HG03135 (cell line): ENCODE measurements around the gene TMIE.

Experiments
- ATAC-seq: cut with Tn5 transposase; IDR thresholded peaks from one replicate; pipeline ENCODE4 v1.9.1; 2021; ENCODE audit warnings: mild to moderate bottlenecking, moderate library complexity; ENCODE audit not compliant: unreplicated experiment

The TMIE gene

DNA sequence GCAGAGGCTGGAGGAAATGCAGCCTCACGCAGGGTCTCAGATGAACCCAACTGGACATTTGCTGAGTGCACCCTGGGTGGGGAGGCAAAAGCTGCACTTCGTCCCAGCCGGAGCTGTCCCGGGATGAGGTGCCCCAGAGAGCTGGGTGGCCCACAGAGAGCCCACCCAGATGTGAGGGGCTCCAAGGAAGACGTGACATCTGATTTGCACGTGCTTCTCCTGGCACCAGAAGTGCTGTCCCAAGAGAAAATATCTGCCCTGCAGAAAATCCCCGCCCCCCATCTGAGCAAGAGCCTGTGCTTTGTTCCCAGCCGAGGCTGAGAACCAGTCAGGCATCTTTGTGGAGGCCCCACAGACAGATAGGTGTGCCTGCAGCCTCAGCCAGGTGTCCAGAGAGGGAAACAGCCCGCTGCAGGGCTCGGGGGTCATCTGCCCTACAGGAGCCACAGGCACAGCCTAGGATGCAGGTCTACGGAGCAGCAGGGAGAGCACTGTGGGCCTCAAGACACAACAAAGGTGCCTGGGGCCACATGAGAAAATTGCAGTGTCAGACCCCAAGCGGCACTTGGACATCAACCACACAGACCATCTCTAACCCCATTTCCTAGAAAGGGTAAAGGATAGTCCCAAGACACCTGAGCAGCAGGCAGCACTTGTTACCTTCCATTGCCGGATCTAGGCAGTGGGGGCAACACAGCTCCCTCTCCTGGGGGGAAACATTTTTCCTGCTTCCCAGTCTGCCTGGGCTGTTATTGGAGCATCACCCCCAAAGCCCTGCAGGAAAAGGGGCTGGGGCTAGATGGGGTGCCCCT is 5.8 kb downstream of the TMIE start:
- ATAC-seq, result no peak

DNA sequence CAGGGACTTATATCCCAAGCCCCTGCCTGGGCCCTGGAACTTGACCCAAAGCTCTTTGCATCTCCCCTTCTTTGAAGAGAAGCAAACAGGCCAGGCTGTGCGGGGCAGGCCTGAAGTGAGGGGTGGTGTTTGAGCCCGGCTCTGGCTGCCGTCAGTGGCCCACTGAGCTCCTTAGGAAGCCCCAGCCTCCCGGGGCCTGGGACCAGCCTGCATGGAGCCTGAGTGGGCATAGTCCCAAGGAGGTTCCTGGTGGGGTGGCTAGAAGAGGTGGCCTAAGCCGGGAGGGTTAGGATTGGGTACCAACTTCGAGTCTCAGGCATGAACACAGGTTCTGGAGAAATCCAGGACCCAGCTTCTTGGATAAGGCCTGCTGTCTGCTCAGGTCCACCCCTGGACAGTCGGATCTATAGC is 6.4 kb downstream of the TMIE start:
- ATAC-seq, result no peak

DNA sequence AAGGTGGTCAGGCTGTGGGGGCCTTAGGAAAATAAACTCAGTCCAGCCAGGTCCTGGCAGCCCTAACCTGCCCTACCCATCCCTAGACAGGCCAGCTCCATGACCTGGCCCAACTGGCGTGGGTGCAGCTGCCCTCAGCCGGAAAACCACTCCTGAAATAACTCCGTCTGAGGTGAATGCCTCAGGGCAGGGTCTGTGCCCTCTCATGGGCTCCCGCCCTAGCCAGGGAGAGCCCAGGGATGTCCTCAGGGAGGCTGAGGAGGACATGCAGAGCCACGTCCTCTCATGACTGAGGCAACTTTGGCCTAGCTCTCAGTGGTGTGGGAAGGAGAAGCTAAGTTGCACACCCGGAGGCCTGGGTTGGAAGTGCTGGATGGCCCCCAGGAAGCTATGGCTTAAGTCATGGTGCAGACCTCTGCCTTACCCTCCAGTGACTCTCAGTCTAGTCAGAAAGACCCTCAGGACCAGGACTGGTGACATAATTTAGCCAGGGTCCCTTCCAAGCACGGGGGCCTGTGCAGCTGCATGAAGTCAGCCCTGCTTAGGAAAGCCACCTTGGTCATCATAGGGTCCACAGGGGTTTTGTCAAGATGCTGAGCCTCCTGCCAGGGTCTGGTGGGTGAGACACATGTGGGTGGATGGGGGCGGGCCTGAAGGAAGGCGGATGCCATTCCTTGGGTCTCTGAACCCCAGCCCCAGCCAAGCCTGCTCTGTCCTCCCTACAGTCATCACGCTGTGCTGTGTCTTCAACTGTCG is 7.4 kb downstream of the TMIE start:
- no peak for ATAC-seq

DNA sequence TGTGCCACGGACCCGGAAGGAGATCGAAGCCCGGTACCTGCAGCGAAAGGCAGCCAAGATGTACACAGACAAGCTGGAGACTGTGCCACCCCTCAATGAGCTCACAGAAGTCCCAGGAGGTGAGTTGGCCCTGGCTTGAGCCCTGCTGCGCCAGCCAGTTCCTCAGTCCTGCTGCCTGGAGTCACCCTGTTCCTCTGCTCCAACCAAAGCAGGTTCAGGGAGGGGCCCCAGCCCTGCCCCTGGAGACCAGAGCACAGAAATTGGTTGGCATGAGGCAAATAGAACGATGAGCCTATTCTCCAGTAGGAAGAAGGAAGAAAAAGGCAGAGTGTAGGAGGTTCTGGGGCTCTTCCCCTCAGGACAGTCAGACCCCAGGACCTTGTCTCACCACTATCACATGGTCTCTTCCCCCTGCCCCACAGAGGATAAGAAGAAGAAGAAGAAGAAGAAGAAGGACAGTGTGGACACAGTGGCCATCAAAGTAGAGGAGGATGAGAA is 8.0 kb downstream of the TMIE start:
- no peak for ATAC-seq

DNA sequence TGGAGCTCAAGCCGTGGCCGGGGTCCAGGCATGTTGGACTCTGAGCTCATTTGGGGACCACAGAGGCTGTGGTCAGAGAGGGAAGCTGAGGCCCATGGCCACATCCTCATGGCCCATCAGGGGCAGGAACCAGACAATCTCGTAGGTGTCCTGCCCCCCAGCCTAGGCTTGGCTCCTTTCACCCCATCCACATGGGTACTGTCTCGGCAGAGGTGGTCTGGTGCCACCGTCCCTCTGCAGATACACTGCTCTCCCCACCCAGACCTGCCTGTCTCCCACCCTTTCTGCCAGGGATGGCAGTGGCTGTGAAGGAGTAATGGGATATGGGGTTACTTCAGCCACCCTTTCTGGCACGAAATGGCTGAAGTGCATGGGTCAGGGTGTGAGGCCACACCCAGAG is 8.5 kb downstream of the TMIE start:
- ATAC-seq, result no peak

DNA sequence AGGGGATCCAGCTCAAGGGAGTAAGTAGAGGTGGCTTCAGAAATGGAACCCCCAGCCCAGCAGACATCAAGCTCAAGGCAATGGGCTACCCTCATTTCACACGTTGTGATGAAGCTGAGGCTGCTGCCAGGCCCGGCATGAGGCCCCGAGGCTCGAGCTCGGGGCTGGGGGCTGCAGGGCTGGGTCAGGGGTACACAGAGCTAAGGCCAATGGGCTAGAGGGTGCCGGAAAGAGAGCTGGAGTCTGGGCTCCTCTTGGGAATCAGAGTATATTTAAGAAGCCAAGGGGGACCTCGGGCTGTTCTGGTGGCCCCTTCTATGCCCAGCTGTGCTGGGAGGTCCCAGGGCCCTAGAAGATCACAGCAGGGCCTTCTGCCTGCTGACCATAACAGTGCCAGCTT is 9.0 kb downstream of the TMIE start:
- ATAC-seq, result no peak

DNA sequence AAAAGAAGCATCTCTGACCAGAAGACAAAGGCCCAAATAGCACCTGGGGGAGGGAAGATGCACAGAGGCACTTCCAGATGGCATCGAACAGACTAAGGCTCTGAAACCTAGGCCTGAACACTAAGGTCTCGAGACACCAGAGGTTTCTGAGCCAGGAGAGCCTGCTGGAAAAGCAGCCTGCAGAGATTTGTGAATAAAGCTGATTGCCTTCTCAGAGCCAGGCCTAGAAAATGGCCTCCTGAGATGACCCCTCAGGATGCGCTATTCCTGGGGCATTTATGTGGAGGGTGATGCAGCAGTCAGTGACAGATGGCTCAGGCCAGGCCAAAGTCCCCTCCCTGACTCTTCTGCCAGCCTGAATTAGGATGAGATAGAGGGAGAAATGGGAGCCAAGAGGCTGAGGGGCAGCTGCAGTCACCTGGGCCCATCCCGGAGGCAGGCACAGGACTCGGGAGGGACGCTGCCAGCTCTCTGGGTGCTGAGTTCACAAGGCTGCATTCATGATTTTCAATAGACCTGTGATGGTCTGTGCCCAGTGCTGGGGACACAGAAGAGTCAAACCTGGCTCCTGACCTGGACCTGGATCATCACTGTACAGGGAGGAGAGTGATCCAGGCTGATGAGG is 9.6 kb downstream of the TMIE start:
- no peak for ATAC-seq

DNA sequence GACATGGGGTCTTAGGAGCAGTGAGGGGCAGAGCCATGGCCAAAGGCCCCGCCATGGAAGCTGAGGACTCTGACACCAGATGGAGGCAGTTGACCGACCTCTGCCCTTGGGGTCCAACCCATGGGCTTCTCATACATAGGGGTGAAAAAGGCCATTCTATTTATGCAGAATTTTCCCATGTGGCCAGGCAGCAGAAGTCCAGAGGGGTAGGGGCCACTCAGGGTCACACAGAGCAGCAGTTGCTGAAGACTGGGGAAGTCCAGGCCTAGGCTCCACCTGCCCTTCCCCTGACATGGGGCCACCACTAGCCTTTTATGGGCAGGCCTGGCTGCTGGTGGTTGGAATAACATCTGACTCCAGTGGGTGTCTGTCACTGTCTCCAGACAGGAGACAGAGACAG is 10.1 kb downstream of the TMIE start:
- ATAC-seq, result no peak

DNA sequence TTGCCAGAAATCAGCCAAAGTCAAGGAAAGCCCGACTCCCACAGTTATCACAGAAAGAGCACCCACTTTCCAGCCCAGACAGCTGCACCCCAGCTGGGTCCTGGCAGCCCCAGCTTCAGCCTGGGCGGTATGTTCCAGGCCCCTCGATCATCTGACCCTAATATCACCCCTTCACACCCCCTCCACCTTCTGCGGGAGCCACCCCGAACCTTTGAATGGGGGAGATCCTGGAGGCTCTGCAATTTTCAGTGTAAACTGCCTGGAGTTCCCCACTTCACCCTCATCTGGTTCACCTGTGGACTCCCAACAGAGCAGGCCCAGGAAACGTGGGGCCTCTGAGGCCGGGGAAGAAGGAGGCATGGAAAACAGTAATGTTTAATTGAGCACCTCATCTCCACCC is 10.6 kb downstream of the TMIE start:
- no peak for ATAC-seq

DNA sequence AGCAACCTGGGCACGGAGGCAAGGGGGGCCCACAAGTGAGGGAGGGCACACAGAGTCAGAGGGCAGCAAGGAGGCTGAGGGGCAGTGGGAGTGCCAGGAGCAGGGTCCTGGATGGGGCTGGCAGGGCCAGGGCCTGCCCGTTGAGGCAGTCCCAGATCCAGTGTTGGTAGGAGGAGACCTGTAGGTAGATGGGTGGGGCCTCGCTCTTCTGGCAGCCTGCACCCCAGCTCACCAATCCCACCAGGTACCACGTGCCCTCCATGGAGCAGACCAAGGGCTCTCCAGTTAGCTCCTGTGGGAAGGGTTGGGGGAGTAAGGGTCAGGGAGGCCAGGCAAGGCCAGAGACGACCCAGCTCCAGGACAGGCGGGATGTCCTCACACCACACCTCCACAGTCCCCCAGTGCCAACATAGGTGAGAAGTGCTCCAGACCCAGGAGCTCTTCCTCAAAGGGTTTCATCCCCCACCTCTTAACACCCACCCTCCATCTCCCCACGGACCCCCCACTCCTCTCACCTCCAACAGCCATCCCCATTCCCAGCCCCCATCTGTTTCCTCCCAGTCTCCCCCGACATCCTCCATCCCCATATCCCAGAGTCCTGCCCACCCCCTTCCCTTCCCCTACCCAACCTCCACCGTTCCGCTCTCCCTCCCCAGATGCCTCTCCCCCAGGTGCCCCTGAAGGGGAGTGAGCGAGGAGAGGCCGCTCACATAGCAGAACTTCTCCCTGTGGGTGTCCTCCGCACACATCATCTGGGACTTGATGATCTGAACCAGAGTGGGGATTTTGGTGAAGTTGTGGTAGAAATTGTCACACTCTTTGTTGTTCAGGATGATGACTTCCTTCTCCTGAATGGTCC is 11.2 kb downstream of the TMIE start:
- no peak for ATAC-seq

DNA sequence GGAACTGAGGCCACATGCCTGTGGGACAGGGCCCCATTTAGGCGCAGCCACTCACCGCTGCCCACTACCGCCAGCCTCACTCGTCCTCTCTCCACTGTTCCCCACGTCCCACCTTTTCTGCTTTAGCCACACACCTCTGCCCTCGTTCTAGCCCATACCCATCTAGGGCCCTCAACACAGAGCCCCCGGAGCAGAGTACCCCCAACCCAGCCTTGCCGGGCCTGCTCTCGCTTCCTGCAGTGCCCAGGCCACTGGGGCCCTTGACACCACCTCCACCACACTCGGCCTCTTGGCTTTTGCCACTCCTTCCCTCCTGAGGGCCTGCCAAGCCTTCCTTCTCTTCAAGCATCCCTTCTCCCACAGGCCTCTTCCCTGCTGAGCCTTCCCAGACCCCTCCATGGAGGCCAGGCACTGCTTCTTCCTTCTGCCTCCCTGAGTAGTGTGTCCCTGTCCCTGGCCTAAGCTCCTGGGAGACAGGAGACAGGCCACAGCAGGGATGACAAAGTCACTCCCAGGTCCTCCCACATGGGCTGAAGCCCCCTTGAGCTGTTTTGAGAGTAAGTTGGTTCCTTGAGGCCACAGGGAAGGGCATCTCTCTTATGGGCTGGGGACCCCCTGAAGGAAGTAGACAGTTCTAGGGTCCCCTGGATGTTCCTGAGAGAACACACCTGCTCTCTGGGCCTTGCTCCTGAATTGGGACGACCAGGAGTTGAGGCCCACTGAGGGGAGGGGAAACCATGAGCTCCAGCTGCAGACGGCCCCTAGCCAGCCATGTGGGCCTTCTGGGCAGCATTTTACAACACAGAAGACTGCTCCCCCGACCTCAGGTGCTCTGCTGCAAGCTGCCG is 12.1 kb downstream of the TMIE start:
- no peak for ATAC-seq

DNA sequence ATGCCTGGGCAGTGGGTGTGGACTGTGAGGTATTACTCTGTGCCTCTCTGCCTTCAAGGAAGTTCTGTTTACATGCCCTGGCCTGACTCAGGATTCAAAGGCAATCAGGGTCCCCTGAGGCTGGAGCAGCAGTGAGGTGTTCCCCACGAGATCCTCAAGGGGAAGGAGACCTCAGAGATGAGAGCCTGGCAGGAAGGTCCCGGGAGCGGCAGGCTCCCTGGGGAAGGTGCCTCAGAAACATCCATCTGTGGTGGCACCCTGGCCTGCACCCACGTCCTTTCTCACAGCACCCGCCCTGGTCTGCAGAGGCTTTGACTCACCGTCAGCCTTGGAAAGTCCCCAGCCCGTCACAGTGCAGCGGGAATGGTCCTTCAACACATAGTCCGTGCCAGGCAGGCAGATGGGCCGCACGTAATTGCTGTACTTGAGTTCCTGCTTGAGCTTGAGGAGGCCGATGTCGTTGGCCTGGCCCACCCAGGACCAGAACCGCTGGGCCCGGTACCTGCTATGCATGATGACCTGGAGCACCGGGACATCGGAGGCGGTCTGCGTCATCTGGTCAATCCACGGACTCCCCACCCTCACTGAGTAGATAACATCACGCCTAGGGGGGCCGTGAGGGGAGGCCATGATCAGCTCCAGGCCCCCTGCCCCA is 12.8 kb downstream of the TMIE start:
- no peak for ATAC-seq

DNA sequence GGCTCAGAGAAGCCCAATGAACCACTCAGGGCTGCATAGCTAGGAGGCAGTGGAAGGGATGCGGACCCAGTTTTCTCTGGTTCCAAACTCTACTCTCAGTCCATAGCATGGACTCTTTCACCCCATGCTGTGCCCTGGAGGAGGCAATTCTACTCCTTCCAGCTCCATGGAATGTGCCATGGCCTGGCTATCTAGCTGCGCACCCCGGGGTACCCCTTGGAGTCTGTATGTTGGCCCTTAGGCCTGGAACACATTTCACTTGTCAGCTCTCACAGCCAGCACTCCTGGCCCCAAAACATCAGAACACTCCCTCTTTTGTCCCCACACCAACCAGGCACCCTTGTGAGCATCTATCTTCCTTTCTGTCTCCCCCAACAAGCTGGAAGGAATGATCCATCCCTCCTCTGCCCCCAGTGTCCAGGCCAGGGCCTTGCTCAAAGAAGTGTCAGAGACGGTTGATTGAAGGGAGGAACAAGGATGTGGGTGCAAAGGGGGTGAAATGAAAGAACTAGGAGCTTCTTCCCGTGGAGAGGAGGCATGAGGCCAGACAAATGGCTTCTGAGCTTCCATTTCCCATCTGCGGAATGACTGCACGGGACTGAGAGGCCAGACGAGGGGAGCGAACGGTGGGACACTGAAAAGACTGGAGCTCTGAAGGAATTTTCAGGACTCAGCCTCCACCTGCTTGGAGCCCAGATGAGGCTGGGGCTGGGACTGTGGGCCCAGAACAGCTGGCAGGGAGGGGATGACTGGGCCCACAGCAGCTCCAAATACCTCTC is 13.7 kb downstream of the TMIE start:
- ATAC-seq, result no peak

DNA sequence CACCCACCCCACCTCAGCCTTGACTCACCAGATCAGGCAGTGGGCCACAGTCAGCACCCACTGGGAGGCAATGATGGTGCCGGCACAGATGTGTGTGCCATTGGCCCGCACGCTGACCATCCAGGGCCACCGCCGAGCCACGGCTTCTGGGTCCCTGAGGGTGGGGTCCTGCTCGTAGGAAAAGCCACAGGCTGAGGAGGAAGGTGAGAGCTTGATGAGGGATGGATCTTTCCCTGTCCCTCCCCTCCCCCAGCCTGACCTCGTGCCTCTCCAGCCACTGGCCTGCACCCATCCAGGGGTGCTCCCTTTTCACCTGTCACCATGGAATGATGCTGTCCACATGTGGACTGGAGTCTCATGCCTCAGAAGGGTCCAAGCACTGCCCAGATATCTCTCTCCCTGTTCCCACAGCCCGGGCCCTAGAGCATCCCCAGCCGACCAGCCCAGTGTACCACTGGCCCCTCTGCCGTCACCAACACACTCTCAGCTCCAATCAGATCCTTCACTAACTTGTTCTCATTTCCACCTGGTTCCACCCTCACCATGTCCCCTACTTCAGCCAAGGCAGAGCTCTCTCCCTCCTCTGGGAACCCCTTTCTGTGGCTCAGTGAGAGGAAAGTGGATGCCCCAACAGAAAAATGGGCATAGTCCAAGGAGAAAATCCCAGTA is 14.4 kb downstream of the TMIE start:
- ATAC-seq, result no peak

DNA sequence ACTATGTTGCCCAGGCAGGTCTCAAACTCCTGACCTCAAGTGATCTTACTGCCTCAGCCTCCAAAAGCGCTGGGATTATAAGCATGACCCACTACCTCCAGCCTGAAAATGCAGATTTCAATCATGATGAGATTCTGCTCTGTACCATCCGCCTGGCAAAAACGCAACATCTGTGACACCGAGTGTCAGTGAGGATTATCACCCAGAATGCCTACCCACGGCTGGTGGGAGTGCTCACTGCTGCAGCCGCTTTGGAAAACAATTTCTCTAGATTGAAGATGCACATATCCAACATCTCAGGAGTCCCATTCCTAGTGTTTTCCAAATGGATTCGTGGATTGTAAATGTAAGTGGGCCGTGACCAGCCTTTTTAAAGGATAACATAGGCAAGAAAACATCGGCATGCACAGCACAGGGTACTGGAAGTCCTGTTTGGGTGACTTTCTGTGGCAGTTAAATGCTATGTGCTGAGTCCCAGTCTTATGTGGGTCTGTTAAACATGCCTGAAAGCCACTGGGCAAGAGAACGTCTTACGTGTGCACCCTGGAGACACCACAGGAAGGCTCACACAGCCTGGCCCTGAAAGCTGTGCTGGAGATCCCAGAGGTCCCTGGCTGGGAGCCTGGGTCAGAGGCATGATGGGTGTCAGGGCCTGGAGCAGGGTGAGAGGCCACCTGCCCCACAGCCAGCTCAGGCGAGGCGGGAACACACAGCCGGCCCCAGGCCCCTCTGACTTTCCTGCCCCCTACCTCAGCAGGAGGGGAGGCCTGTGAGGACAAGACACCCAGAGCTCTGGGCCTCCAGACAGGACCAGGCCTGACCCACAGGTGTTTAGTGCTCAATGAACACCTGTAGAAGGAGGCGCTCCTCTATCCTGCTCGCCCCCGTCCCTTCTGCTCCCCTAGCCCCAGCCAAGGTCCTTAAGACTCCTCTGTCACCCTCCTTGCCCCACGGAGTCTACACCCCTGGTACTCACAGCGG is 15.6 kb downstream of the TMIE start:
- no peak for ATAC-seq

DNA sequence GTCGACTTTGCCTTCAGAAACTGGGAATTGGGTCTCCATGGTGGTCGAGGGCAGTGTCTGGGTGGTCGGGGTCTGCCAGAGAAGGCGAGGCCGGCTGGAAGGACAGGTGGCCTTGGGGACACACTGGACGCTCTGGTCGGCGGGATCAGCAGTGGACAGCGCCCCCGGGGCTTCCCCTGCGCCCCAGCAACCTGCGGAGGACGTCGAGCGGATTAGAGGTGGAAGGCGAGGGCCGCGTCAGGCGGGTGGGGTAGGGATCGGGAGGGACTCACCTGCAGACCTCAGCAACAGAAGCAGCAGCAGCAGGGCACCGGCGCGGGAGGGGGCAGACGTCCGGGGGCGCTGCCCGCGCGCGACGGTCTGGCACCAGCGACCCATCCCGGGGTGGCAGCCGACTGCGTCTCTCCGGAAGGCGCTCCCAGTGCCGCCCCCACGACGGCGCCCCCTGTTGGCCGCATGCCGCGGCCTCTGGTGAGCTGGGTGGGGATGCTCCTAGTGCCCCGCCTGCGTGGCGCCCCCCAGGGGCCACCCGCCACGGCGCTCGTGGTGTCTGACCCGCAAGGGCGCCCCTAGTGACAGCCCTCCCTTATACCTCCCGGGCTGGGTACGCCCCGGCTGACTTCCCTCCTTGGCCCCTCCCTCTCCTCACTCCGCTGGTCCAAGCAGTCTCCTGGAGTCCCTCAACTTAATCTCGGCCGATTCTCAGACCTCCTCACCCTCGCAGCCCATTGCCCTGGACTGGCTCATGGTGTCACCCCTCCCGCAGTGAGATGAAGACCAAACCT is 16.4 kb downstream of the TMIE start, which contains the start of gene PRSS50:
Gene PRSS50, minus strand, starts transcription at position 423 of the 785 bp plus-strand sequence. Its CDS starts 45 bp downstream, at position 378.
- no peak for ATAC-seq
